GM10266 (cell line): ENCODE measurements around the gene ATOH8.
A peak's percentile ranks its signal among the peaks of the same experiment; 100 is the strongest.

Experiments used
- DNase-seq: peaks from one replicate; pipeline ENCODE4 v3.0.0; 2012; ENCODE audit errors: extremely low spot score
- CTCF ChIP-seq: IDR thresholded peaks from 2 replicates; pipeline ENCODE4 v1.5.1; 2012; ENCODE audit warnings: mild to moderate bottlenecking, low read depth; ENCODE audit not compliant: control insufficient read depth, insufficient read depth; ENCODE audit errors: missing control alignments

Gene ATOH8

GRCh38 chr2:85811180-85812093, 57.6 kb downstream of the ATOH8 start:
- DNase-seq = no peak

GRCh38 chr2:85812094-85812735, 58.4 kb downstream of the ATOH8 start:
- no peak for TF ChIP-seq CTCF
- DNase-seq = no peak

More at GRCh38 chr2:85811180-85812093, 57.6 kb downstream of the ATOH8 start:
- no peak for TF ChIP-seq CTCF

- TF ChIP-seq CTCF = no peak
- DNase-seq = no peak
Measured at GRCh38 chr2:85813211-85813981, 59.6 kb downstream of the ATOH8 start.

- TF ChIP-seq CTCF = peak; percentile 98
- peak; percentile 90 for DNase-seq
Measured at GRCh38 chr2:85813982-85814801, 60.4 kb downstream of the ATOH8 start.

- DNase-seq = no peak
- TF ChIP-seq CTCF = no peak
Measured at GRCh38 chr2:85814802-85815550, 61.2 kb downstream of the ATOH8 start.
